GM11168 (cell line): ENCODE measurements around the gene LGALS3BP.

Experiments
- in situ Hi-C: fragments of 300-500 bp; cut with MboI; formaldehyde crosslinking; loops from one replicate; pipeline ENCODE4 v1.12.0; 2022; ENCODE audit warnings: low sequenced_read_pairs; ENCODE audit not compliant: unreplicated experiment

Gene LGALS3BP

GRCh38 chr17:78986048-78986648 is 6.4 kb upstream of the LGALS3BP start:
- in situ Hi-C loops = no loop called here

- in situ Hi-C loops = no loop called here
Observed at GRCh38 chr17:78985395-78985794, 5.7 kb upstream of the LGALS3BP start.

- in situ Hi-C loops = no loop called here
Observed at GRCh38 chr17:78981010-78981888, 1.5 kb upstream of the LGALS3BP start.

GRCh38 chr17:78980624-78980972 is 875 bp upstream of the LGALS3BP start:
- in situ Hi-C loops = no loop called here

- in situ Hi-C loops = no loop called here
Observed at GRCh38 chr17:78977997-78978973, 1.4 kb downstream of the LGALS3BP start.

GRCh38 chr17:78977681-78977943 is 2.1 kb downstream of the LGALS3BP start:
- in situ Hi-C loops = no loop called here

- in situ Hi-C loops = no loop called here
Observed at GRCh38 chr17:78976907-78977680, 2.6 kb downstream of the LGALS3BP start.

- in situ Hi-C loops = no loop called here
Observed at GRCh38 chr17:78974635-78975591, 4.8 kb downstream of the LGALS3BP start.

GRCh38 chr17:78973792-78974520 is 5.8 kb downstream of the LGALS3BP start:
- in situ Hi-C loops = no loop called here

GRCh38 chr17:78973196-78973595 is 6.5 kb downstream of the LGALS3BP start:
- in situ Hi-C loops = no loop called here

- in situ Hi-C loops = no loop called here
Observed at GRCh38 chr17:78972507-78973105, 7.1 kb downstream of the LGALS3BP start.

- in situ Hi-C loops = no loop called here
Observed at GRCh38 chr17:78971756-78972506, 7.8 kb downstream of the LGALS3BP start.

- in situ Hi-C loops = no loop called here
Observed at GRCh38 chr17:78970834-78971755, 8.6 kb downstream of the LGALS3BP start.

GRCh38 chr17:78969865-78970264 is 9.9 kb downstream of the LGALS3BP start:
- in situ Hi-C loops = loop anchor here (5.0 kb wide), 1 partner anchor 108 kb away; no protein-coding TSS in a partner anchor

GRCh38 chr17:78967782-78968362 is 11.9 kb downstream of the LGALS3BP start:
- in situ Hi-C loops = loop anchor here (5.0 kb wide), 1 partner anchor 106 kb away; no protein-coding TSS in a partner anchor
